C4-2B (cell line): ENCODE measurements around the gene ADORA2B.

Experiments
- CTCF ChIP-seq: fragments of 450-650 bp; conservative IDR thresholded peaks from 2 replicates; pipeline ENCODE4 v1.5.1; 2017; ENCODE audit warnings: mild to moderate bottlenecking
- ZFX ChIP-seq: fragments of 450-650 bp; IDR thresholded peaks from 2 replicates; pipeline ENCODE4 v1.6.1; 2017

GRCh38 chr17:15900871-15901270, 44.1 kb upstream of the ADORA2B start:
- no peak for TF ChIP-seq CTCF
- TF ChIP-seq ZFX = no peak
